Hematopoietic multipotent progenitor cell treated with erythropoietin and hydrocortisone succinate and interleukin-3 and kit ligand, for 8 days (in vitro differentiated cells): ENCODE measurements around the gene FCSK.

ENCODE experiments used
- DNase-seq: peaks from one replicate; pipeline ENCODE4 v3.0.0-alpha.2; 2015

The FCSK gene

GRCh38 chr16:70457446-70458166, 3.2 kb downstream of the FCSK start:
- no peak for DNase-seq

GRCh38 chr16:70460737-70461261, 6.4 kb downstream of the FCSK start:
- DNase-seq: no peak

DNA sequence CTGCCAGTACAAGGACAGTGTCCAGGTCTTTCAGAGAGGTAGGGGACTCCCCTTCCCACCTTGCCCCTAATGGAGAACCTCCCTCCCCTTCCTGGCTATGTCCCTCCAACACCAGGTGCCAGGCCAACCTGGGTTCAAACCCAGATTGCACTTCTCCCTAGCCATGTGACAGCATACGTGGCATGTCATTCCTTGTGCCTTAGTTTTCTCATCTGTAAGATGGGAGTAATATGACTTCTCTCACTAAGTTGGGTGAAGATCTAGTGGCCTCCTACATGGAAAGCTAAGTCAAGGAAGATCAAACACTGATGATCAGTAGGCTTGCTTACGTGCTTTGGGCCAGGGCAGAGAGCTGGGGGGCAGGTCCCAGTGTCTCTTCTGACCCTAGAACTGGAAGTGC, 8.8 kb downstream of the FCSK start:
- DNase-seq: no peak

- DNase-seq: no peak
Observed at GRCh38 chr16:70465999-70466804, 11.8 kb downstream of the FCSK start.

- DNase-seq: no peak
Observed at GRCh38 chr16:70466805-70467076, 12.3 kb downstream of the FCSK start.

- DNase-seq: no peak
Observed at GRCh38 chr16:70467113-70467512, 12.7 kb downstream of the FCSK start.

GRCh38 chr16:70467608-70468007, 13.2 kb downstream of the FCSK start:
- no peak for DNase-seq

GRCh38 chr16:70468776-70469525, 14.6 kb downstream of the FCSK start:
- DNase-seq: no peak

DNA sequence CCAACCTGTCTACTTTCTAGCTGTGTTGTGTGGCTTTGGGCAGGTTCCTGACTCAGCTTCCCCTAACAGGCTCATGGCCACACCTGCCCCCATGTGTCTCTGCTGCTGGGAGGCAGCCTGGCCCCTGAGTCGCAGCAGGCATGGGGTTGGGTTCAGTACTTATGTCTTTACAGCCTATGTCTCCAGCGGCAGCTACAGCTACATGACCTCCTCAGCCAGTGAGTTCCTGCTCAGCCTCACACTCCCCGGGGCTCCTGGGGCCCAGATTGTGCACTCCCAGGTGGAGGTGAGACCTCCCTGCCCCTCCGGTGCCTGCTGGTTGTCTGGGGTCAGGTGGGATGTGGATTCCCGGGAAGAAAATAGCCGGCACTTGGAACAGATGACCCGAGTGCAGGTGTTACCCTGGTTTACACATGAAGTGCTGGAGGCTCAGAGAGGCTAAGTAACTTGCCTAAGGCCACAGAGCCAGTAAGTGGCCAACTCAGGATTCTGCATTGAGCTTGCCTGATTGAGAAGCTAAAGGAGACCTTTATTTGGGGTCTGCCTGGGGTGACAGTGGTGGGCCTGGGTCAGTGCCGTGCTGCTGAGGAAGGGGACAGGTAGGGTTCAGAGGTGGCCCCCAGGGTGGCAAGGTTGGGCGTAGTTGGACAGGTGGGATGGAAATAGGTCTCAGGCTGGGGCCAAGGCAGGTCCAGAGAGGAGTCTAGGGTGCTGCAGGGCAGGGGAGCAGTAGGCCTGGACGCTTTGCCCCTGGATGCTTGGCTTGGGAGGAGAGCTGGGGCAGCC, 15.9 kb downstream of the FCSK start:
- DNase-seq: no peak

GRCh38 chr16:70470927-70471341, 16.5 kb downstream of the FCSK start:
- no peak for DNase-seq

DNA sequence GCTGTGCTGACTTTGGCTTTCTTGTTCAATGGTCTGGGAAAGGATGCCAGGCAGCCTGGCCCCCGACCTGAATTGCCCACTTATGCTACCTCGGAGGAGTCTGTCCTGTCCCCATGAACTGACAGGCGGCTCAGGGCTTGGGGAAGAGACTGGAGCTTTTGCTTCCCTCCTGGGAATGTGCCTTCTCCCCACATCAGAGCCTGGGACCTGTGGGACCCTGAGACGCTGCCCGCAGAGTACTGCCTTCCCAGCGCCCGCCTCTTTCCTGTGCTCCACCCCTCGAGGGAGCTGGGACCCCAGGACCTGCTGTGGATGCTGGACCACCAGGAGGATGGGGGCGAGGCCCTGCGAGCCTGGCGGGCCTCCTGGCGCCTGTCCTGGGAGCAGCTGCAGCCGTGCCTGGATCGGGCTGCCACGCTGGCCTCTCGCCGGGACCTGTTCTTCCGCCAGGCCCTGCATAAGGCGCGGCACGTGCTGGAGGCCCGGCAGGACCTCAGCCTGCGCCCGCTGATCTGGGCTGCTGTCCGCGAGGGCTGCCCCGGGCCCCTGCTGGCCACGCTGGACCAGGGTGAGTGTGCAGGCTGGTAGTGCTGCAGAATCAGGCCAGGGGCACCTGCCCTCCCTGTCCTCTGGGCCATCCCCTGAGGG, 18.5 kb downstream of the FCSK start:
- DNase-seq: no peak

GRCh38 chr16:70473446-70474319, 19.3 kb downstream of the FCSK start:
- peak; percentile 13 for DNase-seq

GRCh38 chr16:70474320-70475053, 20.1 kb downstream of the FCSK start:
- no peak for DNase-seq

DNA sequence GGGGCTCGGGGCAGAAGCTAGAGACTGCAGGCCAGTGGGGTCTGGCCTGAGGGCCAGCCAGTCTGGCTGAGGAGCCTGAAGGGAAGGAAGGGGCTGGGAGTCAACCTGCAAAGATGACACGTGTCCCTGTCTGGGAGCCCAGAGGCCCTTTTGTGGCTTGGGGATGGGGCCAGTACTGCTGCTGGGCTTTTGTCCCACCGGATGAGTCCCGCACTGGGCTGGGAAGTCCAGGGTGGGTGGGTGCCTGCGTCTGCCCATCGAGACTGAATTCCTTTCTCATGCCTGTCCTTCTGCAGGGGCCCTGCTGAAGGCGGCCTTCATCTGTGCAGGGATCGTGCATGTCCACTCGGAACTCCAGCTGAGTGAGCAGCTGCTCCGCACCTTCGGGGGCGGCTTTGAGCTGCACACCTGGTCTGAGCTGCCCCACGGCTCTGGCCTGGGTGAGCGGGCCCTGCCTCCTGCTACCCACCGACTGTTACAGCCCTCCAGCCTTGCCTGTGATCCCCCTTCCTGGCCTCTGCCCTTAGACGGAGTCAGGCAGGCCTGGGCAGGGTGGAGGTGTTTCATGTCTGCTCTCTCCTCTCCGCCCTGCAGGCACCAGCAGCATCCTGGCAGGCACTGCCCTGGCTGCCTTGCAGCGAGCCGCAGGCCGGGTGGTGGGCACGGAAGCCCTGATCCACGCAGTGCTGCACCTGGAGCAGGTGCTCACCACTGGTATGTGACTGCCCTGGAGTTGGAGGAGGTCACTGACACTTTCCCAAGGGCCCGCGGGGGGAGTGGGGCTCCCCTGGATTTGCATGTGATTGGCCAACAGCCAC, 20.9 kb downstream of the FCSK start:
- no peak for DNase-seq

DNA sequence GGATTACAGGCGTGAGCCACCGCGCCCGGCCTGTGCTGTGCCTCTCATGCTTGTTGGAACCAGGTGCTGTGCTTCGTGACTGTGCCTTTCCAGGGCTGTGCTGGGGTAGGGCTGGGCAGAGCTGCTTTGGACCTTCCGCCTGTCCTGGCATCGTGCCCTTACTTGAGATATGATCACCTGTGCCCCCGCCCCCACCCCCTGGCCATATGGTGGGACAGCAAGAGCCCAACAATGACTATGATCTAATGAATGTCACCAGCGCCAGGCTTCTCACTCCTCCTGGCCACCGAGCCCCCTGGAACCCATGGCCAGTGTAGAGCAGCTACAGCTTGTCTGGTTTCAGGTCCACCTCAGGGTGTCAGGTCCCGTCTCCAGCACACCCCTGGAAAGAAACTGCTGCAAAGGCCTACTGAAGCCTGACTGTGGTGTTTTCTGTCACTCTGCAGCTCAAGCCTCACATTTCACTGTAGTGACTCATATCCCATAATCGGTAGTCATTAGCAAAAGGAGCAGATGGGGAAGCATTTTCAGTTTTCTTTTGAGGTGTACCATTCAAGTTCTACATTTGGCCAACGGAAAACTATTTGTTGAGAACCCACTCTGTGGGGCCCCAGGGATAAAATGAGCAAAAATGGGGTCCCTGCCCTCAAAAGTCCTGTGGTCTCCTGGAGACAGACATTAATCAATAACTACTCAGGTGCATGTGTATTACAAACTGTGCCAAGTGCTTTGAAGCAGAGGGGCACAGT, 22.1 kb downstream of the FCSK start:
- DNase-seq: no peak

DNA sequence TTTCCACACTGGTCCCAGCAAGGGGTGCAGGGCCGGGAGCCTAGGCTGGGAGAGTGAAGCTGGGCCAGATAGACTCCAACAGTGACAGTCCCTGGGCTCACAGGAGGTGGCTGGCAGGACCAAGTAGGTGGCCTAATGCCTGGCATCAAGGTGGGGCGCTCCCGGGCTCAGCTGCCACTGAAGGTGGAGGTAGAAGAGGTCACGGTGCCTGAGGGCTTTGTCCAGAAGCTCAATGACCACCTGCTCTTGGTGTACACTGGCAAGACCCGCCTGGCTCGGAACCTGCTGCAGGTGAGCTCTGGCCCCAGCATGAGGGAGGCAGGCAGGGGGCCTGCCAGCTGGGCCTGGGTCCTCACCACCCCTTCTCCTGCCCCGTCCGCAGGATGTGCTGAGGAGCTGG, 23.8 kb downstream of the FCSK start:
- no peak for DNase-seq

DNA sequence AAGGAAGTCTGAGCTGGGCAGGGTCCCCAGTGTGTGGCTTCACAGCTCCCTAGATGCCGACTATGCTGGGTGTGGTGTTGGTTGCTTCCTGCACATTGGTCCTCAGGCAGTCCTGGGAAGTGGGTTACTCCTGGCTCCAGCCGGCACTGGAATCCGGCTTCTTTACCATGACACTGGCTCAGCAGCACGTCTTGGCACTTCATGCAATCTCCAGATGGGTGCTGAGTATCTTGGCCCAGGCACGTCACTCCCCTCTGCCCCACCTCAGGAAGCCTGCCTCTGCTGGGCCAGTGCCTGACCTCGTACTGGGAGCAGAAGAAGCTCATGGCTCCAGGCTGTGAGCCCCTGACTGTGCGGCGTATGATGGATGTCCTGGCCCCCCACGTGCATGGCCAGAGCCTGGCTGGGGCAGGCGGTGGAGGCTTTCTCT, 24.5 kb downstream of the FCSK start:
- no peak for DNase-seq
